Stimulated activated CD8-positive, alpha-beta memory T cell treated with anti-CD3 and anti-CD28 coated beads, Interleukin-4, amount 100 ng/mL, for 1 hour (primary cell): Measurements from ENCODE around the gene TTC16.
"Not testable (repeated sequence)": the region's sequence is repeated elsewhere in the genome, so short reads cannot be mapped to it uniquely, and the experiment has no call there.

Experiments
- DNase-seq, 2 donors: peaks; one replicate each; pipeline ENCODE4 v3.0.0-alpha.2; 2020; ENCODE audit warnings: low read depth in 2 of 2, low spot score in 1 of 2

TTC16 gene

DNA sequence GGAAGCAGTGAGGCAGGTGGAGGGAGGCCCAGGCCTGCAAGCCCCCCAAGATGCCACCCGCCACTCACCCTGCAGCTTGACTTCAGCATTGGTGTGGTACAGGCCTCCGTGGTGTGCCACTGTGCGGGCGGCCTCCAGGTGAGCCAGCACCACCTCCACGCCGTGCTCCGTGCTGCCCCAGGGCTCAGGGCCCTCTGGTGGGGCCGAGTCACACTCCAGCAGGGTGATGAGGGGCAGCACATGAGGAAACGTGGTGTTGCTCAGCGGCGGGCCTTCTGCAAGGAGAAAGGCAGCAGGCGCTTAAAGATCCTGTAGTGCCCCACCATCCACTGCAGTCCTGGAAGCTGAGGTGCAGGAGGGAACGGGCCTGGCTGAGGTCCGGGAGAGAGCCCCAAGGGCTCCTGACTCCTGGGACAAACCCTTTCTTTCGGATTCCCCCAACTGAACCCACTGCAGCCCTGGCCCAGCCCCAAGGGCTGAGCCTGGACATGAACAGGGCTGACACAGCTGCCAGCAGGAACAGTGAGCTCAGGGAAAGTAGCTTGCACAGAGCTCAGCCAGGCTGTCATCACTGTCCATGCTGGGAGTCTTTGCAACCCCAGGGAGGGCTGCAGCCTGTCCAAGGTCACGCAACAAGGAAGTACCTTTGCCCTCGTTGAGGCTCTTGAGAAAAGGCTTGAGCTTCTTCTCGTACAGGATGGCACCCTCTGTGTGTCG is 23.9 kb downstream of the TTC16 start:
- DNase-seq, result no peak

GRCh38 chr9:127741831-127742434 is 26.1 kb downstream of the TTC16 start:
- no peak for DNase-seq

GRCh38 chr9:127742435-127743088 is 26.7 kb downstream of the TTC16 start:
- no peak for DNase-seq

DNA sequence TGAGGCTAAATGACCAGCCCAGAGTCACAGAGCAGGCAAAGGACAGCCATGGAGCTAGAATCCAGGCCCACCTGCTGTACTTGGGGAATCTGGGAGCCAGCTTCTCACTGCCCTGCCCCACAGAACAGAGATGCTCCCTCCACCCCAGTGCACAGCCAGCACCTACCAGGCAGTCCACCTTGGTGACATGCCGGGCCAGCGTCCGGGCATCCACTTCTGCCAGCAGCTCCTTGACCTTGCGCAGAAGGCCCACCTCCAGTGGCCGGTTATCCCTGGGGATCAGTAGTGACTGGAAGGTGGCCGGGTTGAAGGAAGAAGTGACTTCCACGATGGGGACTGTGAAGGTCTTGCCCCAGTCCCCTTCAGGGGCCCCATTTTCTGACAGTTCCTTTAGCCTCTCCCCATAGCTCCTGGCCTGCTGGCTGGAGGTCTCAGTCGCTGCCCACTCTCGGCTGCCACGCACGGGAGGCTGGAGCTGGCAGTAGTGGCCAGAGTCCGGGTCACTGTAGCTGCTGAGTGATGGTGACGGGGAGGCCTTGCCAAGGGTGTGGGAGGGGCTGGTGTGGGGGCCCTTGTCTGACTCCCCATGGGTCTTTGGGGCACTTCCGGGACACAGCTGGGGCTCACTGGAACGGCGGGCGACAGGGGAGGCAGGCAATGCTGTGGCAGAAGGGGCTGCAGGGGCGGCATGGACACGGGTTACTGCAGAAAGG is 28.7 kb downstream of the TTC16 start:
- no peak for DNase-seq

GRCh38 chr9:127746959-127747569 is 31.2 kb downstream of the TTC16 start:
- no peak for DNase-seq

GRCh38 chr9:127749090-127749787 is 33.4 kb downstream of the TTC16 start:
- DNase-seq, result no peak

GRCh38 chr9:127751269-127752054 is 35.6 kb downstream of the TTC16 start:
- no peak for DNase-seq

- DNase-seq, result no peak
These were observed 37.3 kb downstream of the TTC16 start for GRCh38 chr9:127753148-127753547.

- no peak for DNase-seq
These were observed 37.7 kb downstream of the TTC16 start for GRCh38 chr9:127753622-127754021.

GRCh38 chr9:127754099-127755060 is 38.5 kb downstream of the TTC16 start:
- DNase-seq, result no peak

DNA sequence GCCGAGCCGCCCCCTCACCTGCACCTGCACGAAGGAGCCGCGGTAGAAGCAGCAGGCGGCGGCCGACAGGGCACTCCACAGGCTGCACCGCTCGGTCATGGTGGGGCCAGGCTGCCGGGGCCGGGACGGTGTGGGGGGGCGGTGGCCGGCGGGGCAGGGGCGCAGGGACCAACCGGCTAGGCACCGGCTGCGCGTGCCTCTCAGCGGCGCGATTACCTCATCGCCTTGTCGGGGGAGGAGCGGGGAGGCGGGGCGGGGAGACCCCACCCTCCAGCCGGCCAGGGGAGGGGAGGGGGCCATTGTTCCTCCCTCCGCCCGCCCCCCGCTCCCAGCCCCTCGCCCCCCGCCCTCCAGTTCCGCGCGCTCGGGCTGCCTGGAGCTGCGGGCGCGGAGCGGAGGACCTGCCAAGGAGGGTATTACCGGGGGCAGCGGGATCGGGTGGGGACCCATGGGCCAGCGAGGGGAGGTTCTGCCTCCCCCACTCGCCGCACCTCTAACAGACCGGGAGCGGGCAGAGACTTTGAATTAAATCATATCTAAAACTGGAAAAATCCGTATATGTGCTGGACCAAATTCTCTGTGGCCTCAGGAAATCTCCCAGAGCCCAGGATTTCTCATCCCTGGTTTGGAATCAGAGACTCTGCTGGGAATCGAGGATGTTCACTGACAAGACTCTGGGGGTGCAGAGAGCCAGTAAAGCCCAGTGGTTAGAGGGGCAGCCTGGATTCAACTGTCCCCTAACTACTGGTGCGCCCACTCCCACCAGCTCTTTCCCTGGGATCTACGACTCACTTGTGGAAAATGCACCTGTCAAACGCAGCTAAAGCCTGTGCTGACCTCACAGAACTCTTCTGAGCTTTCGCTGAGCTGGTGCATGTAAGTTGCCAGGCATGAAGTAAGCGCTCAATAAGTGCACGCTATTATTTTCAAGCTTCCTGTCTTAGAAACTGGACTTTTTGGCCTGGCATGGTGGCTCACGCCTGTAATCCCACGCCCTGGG is 39.5 kb downstream of the TTC16 start:
- no peak for DNase-seq

DNA sequence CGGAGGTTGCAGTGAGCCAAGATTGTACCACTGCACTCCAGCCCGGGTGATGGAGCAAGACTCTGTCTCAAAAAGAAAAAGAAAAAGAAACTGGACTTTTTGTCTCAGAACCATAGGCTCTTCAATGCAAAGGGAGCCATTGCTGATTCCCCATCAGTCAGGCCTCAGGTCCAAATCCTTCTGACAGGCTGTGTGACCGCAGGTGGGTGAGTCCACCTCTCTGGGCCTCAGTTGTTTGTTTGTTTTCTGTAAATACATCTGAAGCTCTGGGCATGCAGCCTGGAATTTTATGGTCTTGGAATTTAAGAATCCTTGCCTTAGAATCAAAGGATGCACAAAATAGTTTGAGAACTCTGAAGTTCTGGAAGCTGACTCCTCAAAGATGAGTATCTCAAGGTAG is 40.4 kb downstream of the TTC16 start:
- DNase-seq, result no peak

- not testable (repeated sequence) for DNase-seq
These were observed 40.9 kb downstream of the TTC16 start for GRCh38 chr9:127756776-127757175.

- no peak for DNase-seq
These were observed 43.0 kb downstream of the TTC16 start for GRCh38 chr9:127758843-127759242.

- DNase-seq, result no peak
These were observed 45.2 kb downstream of the TTC16 start for GRCh38 chr9:127761061-127761460.

GRCh38 chr9:127761491-127761956 is 45.6 kb downstream of the TTC16 start:
- no peak for DNase-seq

- DNase-seq, result no peak
These were observed 46.3 kb downstream of the TTC16 start for GRCh38 chr9:127762111-127762676.
